Measurements from ENCODE around the gene LRRC75B.
"Not testable (repeated sequence)": the region's sequence is repeated elsewhere in the genome, so short reads cannot be mapped to it uniquely, and the experiment has no call there.

The LRRC75B gene, protein sequence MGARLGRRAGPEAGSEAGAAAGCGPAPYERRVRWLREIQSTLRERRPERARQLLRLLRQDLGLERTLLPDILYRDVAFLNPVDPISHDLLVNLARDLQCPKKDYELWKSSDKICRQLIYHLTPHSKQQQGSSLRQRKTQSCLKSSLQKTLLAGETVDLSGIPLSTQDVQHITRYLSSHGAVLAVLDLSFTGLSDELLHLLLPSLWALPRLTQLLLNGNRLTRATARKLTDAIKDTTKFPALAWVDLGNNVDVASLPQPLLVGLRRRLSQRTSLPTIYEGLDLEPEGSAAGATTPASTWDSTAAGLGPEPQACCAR

DNA sequence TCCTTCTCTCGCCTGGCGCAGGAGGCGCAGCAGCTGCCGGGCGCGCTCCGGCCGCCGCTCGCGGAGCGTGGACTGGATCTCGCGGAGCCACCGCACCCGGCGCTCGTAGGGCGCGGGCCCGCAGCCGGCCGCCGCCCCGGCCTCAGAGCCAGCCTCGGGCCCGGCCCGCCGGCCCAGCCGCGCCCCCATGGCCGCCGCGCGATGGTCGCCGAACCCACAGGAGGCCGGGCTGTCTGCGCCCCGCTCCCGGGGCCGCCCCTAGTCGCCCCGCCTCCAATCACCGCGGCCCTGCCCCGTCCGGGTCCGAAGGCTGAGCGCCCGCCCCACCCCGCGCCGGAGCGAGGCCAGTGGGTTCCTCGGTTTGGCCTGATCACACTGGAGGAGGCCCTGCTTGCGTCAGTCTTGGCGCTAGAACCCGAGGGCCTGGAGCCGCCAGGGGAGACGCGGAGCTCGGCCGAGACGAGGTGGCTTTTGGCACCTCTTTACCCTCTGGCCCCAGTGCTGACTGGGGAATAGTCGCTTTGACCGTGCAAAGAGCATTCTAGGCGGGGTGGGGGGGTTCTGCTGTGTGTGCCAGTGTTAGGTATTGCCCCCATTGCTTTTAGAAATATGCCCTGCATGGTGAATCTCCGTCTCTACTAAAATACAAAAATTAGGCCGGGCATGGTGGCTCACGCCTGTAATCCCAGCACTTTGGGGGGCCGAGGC lies at the start of gene LRRC75B:
TSS of gene LRRC75B (minus strand) at position 223 of the 708 bp plus-strand sequence. CDS start at position 189, 34 bp downstream.
- peak; percentile 25 for DNase-seq

DNA sequence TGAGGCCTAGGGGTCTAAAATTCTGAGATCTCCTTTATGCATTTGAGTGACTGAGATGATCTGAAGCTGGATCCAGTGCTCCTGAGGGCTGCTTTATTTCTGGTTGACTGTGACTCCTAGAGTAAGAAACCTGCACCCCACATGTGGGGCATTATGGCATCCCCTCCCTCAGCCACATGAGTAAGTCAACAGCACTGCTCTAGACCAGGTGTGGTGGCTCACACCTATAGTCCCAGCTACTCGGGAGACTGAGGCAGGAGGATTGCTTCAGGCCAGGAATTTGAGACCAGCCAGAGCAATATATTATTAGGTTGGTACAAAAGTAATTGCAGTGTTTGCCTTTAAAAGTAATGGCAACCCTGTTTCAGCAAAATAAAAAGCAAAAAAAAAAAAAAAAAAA lies 49.4 kb upstream of the LRRC75B start:
- DNase-seq = not testable (repeated sequence)

DNA sequence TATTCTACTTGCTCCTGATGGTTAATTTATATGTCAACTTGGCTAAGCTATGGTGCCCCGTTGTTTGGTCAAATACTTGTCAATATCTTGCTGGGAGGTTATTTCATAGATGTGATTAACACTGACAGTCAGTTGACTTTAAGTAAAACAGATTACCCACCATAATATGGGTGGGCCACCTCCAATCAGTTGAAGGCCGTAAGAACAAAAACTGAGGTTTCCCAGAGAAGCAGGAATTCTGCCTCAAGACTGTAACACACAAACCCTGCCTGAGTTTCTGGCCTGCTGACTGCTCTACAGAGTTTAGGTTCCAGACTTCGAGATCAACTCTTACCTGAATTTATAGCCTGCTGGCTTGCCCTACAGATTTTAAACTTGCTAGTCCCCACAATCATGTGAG lies 43.6 kb upstream of the LRRC75B start:
- not testable (repeated sequence) for DNase-seq

DNA sequence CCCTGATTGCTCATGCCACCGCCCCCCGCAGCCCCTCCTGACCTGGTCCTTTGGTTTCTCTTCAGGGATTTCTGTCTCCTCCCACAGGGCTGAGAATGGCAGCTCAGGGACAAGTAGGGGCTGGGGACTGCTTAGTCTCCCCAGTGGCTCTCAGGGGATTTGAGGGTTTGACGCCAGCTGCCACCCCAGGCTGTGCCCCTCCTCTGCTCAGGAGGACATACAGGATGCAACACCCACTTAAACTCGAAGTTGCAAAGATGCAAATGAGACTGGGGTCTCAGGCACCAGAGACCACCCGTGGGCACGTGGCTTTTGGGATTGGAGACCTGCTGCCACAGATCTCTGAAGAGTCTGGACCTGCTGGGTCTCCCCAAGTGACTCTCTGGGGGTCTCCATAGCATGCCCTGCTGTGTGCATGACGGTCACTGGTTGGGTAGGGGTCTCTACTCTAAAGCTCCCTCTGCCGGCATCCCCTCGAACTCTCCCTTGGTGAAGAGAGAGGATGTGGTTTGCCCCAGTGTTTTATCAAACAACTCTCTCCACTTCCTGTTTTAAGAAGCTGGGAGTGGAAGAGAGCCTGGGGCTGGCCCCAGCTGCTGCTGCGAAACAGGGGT lies 42.0 kb upstream of the LRRC75B start:
- DNase-seq = not testable (repeated sequence)

DNA sequence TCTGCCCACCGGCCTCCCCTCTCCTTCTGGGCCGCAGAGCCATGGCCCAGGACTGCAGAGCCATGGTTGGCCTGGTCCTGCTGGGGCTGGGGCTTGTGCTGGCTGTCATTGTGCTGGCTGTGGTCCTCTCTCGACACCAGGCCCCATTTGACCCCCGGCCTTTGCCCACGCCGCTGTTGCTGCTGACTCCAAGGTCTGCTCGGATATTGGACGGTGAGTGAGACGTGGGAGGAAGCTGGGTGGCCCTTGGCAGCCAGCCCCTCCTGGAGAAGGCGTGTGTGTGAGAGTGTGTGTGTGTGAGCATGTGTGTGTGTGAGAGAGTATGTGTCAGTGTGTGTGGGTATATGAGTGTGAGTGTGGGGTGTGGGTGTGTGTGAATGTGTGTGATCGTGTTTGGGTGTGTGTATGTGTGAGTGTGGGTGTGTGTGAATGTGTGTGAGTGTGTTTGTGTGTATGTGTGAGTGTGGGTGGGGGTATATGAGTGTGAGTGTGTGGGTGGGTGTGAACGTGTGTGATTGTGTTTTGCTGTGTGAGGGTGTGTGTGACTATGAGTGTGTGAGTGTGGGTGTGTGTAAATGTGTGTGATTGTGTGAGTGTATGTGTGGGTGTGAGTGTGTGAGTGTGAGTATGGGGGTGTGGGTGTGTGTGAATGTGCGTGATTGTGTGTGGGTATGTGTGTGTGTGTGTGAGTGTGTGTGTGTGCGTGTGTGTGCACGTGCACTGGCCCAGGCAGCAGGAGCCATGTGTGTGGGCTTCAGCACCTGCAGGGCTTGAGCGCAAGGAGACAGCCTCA lies 40.6 kb upstream of the LRRC75B start:
- not testable (repeated sequence) for DNase-seq

DNA sequence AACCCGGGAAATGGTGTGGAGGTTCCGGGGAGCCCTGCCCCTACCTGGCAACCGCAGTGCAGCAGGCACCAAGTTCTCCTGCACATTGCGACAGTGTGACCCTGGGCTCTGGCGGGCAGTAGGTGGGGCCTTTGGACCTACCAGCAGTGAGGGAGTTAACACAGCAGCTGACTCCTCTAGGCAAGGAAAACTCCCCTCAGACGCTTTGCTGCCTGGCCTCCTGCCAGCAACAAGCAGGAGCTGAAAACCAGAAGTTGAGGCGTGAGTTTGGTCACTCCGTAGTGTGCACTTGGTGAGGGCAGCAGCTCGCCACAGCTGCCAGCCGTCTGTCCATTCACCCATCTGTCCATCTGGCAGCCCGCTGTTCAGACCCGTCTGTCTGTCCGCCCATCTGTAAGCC lies 39.8 kb upstream of the LRRC75B start:
- DNase-seq = not testable (repeated sequence)

DNA sequence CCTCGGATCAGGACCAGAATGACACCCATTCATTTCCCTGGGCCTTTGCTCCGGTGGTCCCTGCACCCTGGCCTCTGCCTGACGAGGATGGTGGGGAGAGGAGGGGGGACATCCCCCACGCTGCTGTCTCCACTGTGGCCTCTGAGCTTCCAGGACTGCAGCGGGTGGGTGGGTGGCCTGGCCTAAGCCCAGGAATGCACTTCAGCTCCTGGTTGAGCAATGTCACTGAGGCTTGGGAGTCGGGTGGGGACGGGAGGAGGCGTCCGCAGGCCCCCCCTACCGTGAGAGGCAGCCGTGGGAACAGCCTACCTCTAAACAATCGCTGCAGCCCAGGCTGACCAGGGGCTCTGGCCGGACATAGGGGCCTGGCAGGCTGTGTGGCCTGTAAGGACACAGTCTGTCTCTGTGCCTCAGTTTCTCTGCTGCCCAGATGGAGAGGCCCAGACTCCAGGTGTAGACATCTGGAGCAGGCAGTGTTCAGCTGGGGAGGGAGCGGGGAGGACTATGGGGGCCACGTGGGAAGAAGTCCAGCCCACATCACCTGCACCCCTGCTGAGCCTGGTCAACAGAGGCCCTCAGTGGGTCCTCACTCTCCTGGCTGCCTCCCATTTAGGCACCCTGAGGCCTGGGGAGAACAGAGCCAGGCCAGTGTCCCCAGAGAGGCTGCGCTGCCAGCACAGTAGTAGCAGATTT lies 38.7 kb upstream of the LRRC75B start:
- not testable (repeated sequence) for DNase-seq

DNA sequence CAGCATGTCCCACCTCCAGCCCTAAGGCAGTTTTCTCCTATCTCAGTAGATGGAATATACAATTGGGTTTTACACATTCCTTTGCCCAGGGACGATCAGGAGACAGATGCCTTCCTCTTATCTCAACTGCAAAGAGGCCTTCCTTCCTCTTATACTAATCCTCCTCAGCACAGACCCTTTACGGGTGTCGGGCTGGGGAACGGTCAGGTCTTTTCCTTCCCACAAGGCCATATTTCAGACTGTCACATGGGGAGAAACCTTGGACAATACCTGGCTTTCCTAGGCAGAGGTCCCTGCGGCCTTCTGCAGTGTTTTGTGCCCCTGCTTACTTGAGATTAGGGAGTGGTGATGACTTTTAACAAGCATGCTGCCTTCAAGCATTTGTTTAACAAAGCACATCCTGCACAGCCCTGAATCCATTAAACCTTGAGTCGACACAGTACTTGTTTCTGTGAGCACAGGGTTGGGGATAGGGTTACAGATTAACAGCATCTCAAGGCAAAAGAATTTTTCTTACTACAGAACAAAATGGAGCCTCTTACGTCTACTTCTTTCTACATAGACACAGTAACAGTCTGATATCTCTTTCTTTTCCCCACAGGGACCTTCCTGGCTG lies 38.0 kb upstream of the LRRC75B start:
- not testable (repeated sequence) for DNase-seq

DNA sequence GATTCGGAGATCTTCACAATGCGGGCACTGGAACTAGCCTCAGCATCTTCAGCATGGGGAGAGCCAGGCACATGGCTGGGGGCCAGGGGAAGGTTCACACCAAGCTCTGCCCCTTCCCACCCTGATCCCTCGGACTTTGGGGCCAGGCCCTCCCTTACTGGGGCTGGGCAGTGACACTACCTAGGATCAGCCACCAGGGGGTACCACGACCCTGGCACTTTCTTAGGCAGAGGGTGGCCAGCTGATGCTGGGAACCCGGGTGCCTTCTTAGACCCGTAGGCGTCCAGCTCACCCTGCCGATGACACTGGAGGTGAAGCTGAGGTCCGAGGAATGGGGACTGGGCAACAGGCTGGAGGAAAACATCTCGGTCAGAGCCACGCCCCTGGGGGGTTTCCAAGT lies 36.2 kb upstream of the LRRC75B start:
- not testable (repeated sequence) for DNase-seq

DNA sequence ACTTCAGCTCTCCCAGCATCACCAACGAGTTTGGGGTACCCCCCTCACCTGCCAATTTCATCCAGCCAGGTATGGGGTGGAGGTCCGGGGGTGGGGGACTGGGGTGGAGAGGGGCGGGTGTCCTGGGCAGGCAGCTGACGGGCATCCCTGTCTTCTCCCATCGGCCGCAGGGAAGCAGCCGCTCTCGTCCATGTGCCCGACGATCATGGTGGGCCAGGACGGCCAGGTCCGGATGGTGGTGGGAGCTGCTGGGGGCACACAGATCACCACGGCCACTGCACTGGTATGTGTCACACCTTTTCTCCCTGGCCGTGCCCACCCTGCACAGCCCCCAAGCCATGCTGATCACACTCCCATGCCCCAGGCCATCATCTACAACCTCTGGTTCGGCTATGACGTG lies 35.0 kb upstream of the LRRC75B start:
- DNase-seq = not testable (repeated sequence)

DNA sequence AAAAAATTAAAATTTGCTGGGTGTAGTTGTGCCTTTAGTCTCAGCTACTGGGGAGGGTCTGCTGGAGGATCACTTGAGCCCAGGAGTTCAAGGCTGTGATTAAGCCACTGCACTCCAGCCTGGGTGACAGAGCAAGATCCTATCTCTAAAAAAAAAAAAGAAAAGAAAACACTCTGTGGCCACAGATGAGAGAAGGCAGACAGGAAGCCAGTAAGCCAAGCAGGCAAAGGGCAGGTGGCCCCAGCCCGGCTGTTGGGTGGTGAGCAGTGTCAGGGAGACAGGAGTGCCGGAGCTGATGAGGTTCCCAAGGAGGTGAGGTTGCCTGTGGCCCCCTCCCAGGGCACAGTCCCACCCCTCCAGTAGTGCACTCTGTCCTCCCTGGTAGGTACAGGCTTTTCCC lies 29.7 kb upstream of the LRRC75B start:
- DNase-seq = not testable (repeated sequence)

DNA sequence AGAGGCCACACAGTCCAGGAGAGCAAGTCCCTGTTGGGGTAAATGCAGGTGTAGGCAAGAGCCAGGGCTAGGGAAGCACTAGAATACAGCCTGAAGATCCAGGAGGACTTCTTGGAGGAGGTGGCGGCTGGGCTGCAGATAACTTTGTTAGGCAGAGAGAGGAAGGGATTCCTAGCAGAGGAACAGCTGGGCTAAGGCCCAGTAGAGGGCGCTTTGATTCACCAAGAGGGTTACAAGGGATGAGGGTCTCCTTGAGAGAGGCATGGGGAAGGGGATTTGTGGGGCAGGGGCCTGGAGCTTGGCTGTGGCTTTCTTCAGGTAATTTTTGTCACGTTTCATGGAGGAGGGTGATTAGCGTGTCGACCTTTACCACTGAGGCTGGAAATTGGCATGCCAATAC lies 28.4 kb upstream of the LRRC75B start:
- not testable (repeated sequence) for DNase-seq

DNA sequence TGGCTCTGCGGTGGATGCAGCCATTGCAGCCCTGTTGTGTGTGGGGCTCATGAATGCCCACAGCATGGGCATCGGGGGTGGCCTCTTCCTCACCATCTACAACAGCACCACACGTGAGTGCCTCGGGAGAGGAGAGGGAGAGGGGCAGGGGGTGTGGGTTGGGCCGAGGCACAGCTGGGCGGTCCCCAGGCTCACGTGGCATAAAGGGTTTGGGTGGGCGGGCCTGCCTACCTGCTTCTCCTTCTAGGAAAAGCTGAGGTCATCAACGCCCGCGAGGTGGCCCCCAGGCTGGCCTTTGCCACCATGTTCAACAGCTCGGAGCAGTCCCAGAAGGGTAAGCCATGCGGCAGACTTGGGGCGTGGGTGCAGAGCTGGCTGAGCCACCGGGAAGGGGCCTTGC lies 21.9 kb upstream of the LRRC75B start:
- DNase-seq = not testable (repeated sequence)

DNA sequence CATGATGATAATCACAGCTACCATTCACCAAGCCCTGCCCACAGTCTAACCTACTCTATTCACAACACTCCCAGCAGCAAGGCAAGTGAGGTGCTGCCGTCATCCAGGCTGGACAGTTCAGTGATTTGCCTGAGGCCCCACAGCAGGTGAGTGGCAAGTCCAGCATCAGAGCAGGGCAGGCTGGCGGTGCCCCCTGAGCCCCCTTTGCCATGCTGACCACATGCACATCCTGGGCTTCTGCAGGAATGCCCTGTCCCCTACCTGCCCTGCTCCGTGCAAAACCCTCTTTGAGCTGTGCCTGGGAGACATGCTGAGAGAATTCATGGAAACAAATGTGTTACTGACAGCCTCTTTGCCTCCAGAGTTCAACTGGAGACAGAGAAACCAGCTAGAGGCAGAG lies 17.0 kb upstream of the LRRC75B start:
- not testable (repeated sequence) for DNase-seq

DNA sequence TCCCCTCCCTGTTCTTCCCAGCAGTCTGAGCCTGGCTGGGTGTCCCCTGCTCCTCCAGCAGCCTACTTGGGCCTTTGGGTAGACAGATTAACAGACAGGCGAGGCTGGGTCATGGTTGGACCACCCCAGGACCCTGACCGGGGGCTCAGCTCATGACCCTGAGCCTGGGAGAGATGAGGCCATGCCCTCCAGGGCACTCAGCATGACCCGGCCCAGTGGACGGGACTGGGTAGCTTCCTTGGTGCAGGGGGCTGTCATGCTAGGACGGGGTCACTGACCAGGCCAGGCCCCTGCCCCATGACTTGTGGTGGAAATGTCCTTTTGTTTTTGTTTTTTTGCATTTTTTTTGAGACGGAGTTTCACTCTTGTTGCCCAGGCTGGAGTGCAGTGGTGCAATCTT lies 15.5 kb upstream of the LRRC75B start:
- DNase-seq = not testable (repeated sequence)

DNA sequence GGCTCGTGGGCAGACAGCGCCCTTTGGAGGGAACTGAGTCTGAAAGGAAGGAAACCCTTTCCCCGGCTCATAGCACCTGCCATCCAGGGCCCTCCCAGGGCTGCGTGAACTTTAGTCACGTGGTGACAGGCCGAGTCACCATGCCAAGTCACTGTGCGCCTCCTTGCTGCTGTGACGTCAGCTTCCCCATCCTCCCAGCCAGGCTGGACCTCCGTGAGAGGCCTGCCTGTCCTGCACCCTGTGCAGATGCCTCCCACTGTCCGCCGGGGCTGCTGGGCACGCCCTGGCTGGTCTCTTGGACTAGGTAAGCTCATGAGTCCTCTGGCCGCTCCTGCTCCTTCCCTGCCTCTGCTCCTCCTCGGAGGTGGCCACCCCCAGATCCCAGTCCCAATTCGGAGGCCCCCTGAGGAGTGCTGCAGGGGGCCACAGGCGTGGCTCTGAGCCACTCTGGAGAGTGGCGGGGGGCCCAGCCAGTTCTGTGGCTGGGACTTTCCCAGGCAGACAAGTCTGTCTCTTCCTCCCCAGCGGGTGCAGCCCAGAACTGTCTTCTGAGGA lies 14.6 kb upstream of the LRRC75B start:
- peak; percentile 53 for DNase-seq

DNA sequence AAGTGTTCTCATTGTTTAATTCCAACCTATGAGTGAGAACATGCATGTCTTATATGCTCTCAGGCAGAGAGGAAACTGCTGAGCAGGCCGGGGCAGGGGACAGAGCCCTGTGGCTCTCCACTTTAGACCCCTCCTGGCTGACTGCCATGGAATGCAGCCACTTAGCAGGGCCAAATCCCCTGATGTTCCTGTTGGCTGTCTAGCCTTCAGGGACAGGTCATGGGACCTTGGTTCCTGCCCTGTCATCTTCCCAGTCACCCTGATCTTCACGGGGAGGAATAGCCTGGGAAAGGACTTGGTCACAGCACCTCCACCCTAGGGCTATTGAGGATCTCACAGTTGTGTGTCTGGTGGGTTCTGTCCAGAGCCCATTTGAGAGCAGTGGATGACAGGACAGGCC lies 13.5 kb upstream of the LRRC75B start:
- not testable (repeated sequence) for DNase-seq

DNA sequence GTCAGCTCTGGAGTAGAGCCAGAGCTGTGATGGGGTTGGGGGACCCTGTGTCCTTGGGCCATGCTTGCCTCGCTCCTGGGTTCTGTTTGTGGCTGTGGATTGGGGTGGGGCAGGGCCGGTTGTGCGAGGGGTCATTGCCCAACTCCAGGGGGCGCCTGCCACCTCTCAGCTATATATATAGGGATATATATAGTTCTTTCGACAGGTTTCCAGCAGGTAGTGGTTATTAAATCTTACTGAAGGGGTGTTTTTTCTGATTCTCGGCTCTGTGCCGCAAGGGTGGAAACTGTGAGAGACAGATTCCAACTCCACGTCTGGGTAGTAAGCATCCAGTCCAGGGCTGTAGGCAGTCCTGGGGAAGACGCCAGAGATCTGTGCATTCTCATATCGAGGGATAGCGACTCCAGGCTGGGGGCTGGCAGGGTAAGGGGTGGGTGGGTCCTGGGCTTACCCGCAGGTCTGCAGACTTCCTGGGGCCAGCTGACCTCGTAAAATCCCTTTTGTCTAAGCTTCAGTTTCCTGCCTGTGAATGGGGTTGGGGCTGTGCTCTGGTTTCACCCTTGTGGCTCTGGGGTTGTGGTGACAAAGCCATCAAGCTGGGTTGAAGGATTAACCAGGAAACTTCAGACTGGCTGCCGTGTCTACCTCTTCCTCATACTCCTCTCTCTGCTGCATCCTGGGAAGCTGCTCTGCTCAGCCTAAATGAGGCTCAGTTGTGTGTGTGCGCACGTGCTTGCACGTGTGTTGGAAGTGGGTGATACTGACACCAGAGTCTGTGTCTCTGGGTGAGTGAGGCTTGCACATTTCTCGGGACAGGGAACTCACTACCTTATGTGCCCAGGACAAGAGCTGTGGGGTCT lies 11.1 kb upstream of the LRRC75B start:
- not testable (repeated sequence) for DNase-seq

DNA sequence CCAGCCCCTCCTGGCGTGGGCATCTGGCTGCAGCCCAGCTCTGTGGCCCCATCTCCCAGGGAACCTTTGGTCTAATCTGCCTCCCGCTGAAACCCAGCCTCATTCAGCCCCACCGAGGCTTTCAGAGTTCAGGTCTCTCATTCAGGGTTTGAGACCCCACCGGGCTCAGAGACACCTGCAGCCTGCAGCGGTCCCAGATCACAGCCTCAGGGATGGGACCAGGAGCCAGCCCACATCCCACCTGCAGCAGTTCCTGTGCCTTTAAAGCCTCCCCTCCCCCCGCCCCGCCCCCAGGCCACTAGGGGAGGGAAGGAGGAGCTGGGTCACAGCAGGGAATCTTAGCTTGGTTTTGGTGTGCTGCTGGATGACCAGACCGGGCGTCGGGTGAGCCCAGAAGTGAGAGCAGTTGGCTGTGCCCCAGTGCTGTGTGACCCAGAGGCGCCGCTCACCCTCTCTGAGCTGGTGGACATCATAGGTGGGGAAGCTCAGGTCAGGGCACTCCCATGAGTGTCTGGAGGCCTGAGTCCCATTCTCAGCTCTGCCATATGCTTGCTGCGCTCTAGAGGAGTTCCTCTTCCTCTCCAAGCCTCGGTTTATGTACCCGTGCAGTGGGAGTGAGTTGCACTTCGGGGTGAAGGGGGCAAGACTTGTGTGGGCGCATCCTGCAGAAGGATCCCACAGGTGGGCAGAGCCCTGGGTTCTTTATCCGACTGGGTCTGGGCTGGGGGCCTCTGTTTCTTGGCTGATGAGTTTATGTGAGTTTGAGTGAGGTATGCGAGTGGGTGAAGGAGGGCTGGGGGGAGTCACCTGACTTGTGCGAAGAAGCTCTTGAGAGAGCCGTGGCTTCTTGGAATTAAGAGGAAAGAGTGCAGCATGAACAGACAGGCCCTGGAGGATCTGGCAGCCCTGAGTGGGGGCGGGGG lies 10.2 kb upstream of the LRRC75B start, which contains the start of gene GGT1:
TSS of gene GGT1 (plus strand) at position 347 of the 923 bp plus-strand sequence. CDS start 7,889 bp downstream, outside the sequence.
- not testable (repeated sequence) for DNase-seq

Measured in stimulated activated CD4-positive, alpha-beta T cell treated with anti-CD3 and anti-CD28 coated beads, Interleukin-12 subunit alpha, Interleukin-12 subunit beta, amount 100 ng/mL, for 4 hours (primary cell).